ENCODE measurements around the gene CCDC92. TPM values are rescaled to one million over a fixed set of nuclear protein-coding genes. Genes with fewer than 3 reads are reported as not detected.

CCDC92 gene
- polyA plus RNA-seq, 1 donor, result 36.2 TPM

- Histone ChIP-seq H3K27ac (ENCODE audit: low read length) (no peak overlapping the region), H3K4me3 (ENCODE audit: low read length) (no peak overlapping the region), H3K4me1 (ENCODE audit: control insufficient read depth, insufficient read depth, low read length) (no peaks in the 10 kb centered on the region), H3K27me3 (ENCODE audit: control insufficient read depth, insufficient read depth, low read length) (peaks cover 11% of the 10 kb centered on the region), H3K9me3 (ENCODE audit: control insufficient read depth, low read depth, low read length) (no peaks in the 10 kb centered on the region), H3K36me3 (ENCODE audit: control insufficient read depth, insufficient read depth, low read length) (no peaks in the 10 kb centered on the region)
- DNase-seq, result no peak
- WGBS (ENCODE audit: insufficient coverage, low lambda C conversion rate), result 100% methylated on average over 1 of the region's 12 CpGs
Observed at GRCh38 chr12:123889848-123890535, 82.6 kb downstream of the CCDC92 start.

GRCh38 chr12:123888989-123889388 is 83.6 kb downstream of the CCDC92 start:
- Histone ChIP-seq H3K36me3 (ENCODE audit: control insufficient read depth, insufficient read depth, low read length) (no peaks in the 10 kb centered on the region), H3K4me1 (ENCODE audit: control insufficient read depth, insufficient read depth, low read length) (no peaks in the 10 kb centered on the region), H3K27ac (ENCODE audit: low read length) (no peak overlapping the region), H3K9me3 (ENCODE audit: control insufficient read depth, low read depth, low read length) (peaks cover 2% of the 10 kb centered on the region), H3K27me3 (ENCODE audit: control insufficient read depth, insufficient read depth, low read length) (peaks cover 11% of the 10 kb centered on the region), H3K4me3 (ENCODE audit: low read length) (no peak overlapping the region)
- DNase-seq, result no peak
- WGBS (ENCODE audit: insufficient coverage, low lambda C conversion rate), result 81% methylated on average over 4 of the region's 12 CpGs

GRCh38 chr12:123886931-123887582 is 85.6 kb downstream of the CCDC92 start:
- peaks cover 11% of the 10 kb centered on the region for H3K27me3 ChIP-seq (ENCODE audit: control insufficient read depth, insufficient read depth, low read length)
- DNase-seq, result no peak
- no CpG with 5 or more reads among the region's 22 CpGs for WGBS (ENCODE audit: insufficient coverage, low lambda C conversion rate)
- no peak overlapping the region for H3K4me3 ChIP-seq (ENCODE audit: low read length)
- H3K36me3 ChIP-seq (ENCODE audit: control insufficient read depth, insufficient read depth, low read length), result no peaks in the 10 kb centered on the region
- no peak overlapping the region for H3K27ac ChIP-seq (ENCODE audit: low read length)
- H3K9me3 ChIP-seq (ENCODE audit: control insufficient read depth, low read depth, low read length), result peaks cover 2% of the 10 kb centered on the region
- no peaks in the 10 kb centered on the region for H3K4me1 ChIP-seq (ENCODE audit: control insufficient read depth, insufficient read depth, low read length)

GRCh38 chr12:123886258-123886657 is 86.4 kb downstream of the CCDC92 start:
- DNase-seq, result no peak
- peaks cover 2% of the 10 kb centered on the region for H3K9me3 ChIP-seq (ENCODE audit: control insufficient read depth, low read depth, low read length)
- peaks cover 9% of the 10 kb centered on the region for H3K27me3 ChIP-seq (ENCODE audit: control insufficient read depth, insufficient read depth, low read length)
- H3K27ac ChIP-seq (ENCODE audit: low read length), result no peak overlapping the region
- no peaks in the 10 kb centered on the region for H3K36me3 ChIP-seq (ENCODE audit: control insufficient read depth, insufficient read depth, low read length)
- no peak overlapping the region for H3K4me3 ChIP-seq (ENCODE audit: low read length)
- no peaks in the 10 kb centered on the region for H3K4me1 ChIP-seq (ENCODE audit: control insufficient read depth, insufficient read depth, low read length)
- no CpG with 5 or more reads among the region's 13 CpGs for WGBS (ENCODE audit: insufficient coverage, low lambda C conversion rate)

Other genes with a start within 250 kb of the CCDC92 start
- 1.0 TPM for gene DNAH10, start 210.5 kb downstream of the CCDC92 start, polyA plus RNA-seq
- 138 TPM for gene ZNF664, start 384 bp upstream of the CCDC92 start, polyA plus RNA-seq